H4 (cell line): ENCODE results near the gene DNAH11. TPM values are rescaled to one million over a fixed set of nuclear protein-coding genes. Genes with fewer than 3 reads are reported as not detected.
A peak's percentile ranks its signal among the peaks of the same experiment; 100 is the strongest.
"Not testable (repeated sequence)": the region's sequence is repeated elsewhere in the genome, so short reads cannot be mapped to it uniquely, and the experiment has no call there.

ENCODE experiments used
- DNase-seq: peaks from one replicate; pipeline ENCODE4 v3.0.0-alpha.2; 2015; ENCODE audit warnings: low spot score
- total RNA-seq: library from RNA; depleted of rRNA; stranded (reverse); fragments of >200 nt; shearing (Covaris generic); gene quantifications from 2 replicates; pipeline ENCODE4 v1.2.3, GENCODE V29; 2014

Gene DNAH11
- total RNA-seq, 1 experiment from 2014 or later: 53.6 TPM

DNA sequence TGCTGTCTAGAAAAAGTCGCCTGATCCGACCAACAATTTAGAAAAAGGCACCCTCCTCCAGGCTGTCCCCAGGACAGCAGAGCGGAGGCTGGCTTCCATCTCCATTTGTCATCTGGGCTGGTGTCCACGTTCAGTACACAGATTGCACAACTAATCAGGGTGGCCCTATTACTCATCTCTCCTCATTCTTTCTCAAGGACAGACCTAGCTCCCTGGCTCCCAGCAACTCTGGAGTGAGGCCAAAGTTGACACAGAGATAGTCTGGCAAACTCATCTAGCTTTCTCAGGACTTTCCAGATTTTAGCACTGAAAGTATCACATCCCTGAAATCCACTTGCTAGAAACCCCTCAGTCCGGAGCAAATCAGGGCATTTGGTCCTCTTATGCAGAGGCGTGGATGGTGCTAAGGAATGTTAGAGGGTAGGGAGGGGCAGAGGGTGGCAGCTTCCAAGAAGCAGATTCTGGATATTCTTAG lies 75.1 kb downstream of the DNAH11 start:
- peak; percentile 97 for DNase-seq

- DNase-seq: no peak
Measured at GRCh38 chr7:21618706-21619105, 75.9 kb downstream of the DNAH11 start.

GRCh38 chr7:21620054-21620453 lies 77.2 kb downstream of the DNAH11 start:
- DNase-seq: no peak

GRCh38 chr7:21624320-21624719 lies 81.5 kb downstream of the DNAH11 start:
- DNase-seq: no peak

- DNase-seq: no peak
Measured at GRCh38 chr7:21636694-21637093, 93.9 kb downstream of the DNAH11 start.

GRCh38 chr7:21639206-21639868 lies 96.5 kb downstream of the DNAH11 start:
- no peak for DNase-seq

DNA sequence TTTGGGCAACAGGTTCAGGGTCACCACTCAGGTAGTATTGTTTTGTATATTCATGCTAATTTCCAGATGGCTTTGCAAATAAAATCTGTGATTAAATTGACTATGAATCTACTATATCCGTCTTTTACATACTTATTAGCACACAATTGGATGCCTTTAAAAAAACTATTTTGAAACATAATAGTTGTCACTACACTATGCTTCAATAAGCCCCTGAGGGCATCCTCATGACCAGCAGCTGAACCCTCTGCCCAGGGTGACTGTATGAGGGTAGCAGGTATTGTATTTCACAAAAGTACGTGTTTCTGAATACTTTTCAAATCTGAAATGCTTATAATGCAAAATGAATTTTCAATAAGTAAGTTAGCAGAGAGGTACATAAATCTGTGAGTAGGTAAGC lies 97.3 kb downstream of the DNAH11 start:
- no peak for DNase-seq

DNA sequence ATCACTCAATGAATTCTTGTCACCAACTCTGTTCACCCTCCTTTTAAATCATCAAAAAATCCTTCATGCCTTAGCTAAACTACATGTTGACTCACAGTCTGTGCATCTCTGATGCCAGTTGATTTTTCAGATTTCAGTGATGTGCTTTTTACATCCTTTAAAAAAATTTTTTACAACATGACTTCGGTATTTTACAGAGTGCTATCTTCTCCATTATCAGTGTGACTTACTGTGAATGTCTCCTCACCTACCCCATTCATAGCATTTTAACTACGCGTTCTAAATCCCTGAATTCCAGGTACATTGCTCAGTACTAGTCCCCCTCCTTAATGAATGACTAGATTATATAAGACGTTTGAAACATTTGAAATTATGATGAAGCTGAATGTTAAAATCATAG lies 98.7 kb downstream of the DNAH11 start:
- DNase-seq: no peak

GRCh38 chr7:21642422-21642821 lies 99.6 kb downstream of the DNAH11 start:
- DNase-seq: no peak

DNA sequence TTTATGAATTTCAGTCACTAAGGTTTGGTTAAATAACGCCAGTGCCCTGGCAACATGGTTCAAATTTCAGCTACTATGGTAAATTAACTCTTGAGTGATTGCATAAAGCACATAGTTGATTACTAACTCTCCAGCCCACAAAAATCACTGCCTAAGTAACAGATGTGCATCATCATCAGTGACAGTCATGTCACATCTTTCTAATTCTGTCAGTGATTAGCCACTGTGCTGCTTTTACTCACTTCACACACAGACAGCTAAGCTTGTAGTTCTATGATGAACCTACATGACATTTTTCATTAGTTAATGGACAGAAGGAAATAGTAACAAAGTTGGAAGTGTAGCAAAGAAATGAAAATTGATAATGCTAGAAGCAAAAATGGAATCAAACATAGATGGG lies 108.9 kb downstream of the DNAH11 start:
- DNase-seq: no peak

DNA sequence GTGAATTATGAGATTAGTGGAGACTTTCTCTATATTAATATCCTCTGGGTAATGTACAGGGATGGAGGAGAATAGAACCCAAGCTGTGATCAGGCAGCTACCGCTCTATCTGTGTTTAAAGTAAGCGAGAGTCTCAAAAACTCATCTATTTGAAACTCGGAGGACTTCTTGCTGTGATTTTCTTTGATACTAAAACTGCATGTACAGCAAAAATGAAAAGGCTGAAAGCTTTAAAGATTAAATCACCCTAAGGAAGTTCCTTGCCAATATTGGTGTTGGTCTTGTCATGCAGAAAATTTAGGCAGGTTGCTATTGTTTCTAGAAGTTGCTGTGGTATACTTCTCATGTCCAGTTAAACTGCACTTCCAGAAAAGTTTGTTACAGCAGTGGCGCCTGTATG lies 110.8 kb downstream of the DNAH11 start:
- DNase-seq: no peak

DNA sequence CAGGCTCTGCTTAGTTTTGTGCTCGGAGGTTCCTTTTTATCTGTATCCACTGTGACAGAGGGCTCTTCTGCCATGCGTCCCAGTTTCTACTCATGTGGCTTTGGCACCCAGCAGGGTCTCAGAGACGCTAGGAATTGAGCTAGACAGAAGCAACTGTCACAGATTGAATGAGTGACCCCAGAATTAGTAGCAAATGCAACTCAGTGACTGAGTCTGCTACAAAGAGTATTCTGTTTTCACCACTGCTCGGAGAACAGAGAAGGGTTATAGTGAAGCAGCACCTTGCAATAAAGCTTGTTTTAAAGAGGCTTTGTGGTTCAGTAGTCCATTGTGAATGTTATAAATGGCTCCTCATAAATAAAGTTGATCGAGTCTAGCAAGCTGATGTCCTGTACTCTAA lies 113.2 kb downstream of the DNAH11 start:
- DNase-seq: no peak

DNA sequence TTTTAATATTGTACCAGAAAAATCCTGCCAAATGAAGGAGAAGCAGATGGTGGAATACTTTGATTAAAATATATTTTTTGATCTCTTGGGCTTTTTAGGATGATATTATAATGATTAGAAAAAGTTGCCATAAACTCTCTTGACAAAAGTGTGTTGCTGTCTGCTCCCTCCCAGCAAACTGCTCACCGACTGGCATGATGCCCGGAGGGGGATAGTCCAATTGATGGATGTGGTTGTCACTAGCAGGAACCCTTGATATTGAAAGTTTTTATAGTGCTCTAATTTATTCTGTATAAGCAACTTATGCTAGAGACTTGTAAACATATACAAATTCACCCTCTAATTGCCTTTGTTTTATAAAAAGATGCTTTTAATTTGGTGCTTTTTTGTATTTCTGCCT lies 114.0 kb downstream of the DNAH11 start:
- no peak for DNase-seq

DNA sequence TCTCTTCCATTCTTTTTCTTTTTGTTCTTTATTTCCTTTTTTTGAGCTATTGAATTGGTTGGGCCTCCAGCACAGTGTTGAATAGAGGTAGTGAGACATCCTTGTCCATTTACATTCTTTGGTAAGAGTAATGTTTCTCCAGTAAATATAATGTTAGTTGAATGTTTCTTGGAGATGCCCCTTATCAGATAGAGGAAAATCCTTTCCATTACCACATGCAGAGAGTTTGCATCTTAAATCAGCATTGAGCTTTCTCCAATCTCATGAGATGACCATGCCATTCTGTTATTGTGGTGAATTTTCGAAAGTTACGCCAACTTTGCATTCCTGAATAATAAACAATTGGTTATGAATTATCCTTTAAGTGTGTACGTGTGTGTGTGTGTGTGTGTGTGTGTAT lies 127.7 kb downstream of the DNAH11 start:
- no peak for DNase-seq

DNA sequence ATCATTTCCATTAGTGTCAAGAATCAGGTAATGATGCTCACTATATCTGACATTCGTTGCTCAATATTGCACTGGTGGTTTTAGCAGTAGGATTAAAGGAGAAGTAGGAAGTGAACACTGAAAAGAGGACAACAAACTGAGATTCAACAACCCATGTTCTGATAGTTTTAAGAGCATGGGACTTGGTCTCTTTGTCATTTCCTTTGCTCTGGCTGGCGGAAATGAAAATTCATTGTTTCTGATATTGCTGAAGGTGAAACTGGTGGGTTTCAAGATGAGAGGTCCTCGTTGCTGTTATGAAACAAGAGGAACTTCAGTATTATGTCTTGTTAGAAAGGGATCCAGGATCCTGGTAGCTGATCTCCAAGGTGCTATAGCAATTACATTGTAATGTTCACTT lies 129.0 kb downstream of the DNAH11 start:
- DNase-seq: no peak

DNA sequence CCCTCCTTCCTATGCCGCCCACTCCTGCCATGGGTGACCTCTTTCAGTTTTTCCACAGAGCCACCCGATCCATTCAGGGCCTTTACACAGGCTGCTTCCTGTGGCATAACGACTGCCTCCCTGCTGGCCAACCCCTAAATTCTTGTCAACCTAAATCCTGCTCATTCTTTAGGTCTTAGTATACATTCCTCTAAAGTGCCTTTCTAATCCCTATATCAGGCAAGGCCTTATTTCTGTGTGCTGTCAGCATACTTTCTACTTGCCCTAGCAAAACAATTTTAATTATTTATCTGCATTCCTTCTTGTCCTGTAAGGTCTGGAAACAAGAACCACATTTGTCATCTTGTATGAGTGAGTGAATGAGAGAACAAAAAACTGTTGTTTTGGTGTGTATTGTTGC lies 132.4 kb downstream of the DNAH11 start:
- no peak for DNase-seq

DNA sequence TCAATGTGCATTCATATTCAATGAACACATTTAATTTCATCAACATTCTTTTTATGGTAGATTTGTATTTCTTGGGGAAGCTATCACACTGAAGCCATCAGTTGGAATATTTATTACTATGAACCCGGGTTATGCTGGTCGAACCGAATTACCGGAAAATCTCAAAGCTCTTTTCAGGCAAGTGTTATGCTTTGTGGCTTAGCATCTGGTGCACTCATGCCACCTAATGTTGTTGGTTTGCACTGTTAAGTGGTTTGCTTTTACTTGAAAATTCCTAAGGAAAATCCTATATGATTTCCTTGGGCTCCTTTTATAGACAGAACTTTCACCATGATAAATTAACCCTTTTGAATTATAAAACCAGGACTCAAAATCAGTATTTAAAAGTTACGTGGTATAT lies 147.9 kb downstream of the DNAH11 start:
- no peak for DNase-seq

DNA sequence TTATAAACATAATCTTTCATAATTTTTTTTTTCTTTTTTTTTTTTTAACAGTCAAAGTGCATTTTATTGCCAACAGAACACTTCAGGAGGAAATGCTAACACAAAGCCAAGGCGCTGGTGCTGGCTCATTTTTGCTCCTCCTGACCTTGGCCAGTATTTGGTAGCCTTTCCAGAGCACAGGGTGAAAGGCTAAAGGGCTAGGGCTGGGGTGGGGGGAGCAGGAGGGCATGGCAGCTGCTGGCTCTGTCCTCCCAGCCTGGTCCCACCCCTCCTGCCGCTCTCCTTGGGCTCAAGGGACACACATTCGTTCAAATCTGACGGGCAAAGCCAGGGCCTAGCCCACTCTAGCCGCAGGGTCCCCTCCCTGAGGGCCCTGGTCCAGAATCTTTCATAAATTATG lies 148.3 kb downstream of the DNAH11 start:
- DNase-seq: not testable (repeated sequence)

- DNase-seq: not testable (repeated sequence)
Measured at GRCh38 chr7:21700587-21700986, 157.7 kb downstream of the DNAH11 start.

DNA sequence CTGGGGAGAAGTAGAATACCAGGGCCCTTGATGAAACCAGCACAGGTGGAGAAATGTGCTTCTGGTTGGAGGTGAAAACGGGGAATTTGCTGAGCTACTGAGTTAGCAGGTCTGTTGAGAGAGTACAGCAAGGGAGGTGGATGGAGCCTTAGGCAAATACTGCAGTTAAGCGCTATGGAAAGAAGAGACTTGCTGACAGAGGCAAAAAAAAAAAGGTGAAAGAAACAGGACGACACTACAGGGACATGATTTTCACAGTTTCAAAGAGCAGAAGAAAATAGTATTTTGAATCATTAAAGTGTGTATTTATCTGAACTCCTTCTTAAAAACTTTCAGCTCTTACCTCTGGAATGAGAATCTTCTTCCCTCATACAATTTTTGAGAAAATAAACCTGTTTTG lies 159.5 kb downstream of the DNAH11 start:
- no peak for DNase-seq

DNA sequence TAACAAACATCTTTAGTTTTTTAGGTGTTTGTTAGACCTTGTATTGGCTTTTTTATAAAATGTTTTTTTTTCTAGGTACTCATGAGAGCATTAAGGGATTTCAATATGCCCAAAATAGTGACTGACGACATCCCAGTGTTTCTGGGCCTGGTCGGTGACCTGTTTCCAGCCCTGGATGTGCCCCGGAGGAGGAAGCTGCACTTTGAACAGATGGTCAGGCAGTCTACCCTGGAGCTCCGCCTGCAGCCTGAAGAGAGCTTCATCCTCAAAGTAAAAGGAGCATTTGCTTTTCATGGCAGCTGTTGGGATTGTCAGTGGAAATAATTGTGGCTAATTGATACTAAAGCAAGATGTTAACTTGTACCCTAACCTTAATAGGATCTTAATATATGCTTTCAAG lies 161.5 kb downstream of the DNAH11 start:
- DNase-seq: no peak

- DNase-seq: no peak
Measured at GRCh38 chr7:21706131-21706530, 163.3 kb downstream of the DNAH11 start.

DNA sequence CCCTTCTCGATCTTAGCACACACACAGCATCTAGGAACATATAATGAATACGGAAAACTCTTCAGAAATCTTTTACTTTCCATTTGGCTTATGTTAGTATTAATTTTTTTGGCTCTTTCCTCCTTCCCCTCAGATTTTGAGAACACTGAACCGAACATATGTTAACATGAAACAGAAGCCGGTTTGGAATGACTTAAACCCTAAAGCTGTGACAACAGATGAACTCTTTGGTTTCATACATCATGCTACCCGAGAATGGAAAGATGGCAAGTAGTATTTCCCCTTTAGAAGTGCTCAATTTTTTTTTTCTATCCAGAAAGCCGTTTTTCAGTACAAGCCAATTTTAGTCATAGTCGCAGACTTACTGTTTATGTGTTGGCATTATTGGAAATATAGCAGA lies 164.7 kb downstream of the DNAH11 start:
- no peak for DNase-seq

GRCh38 chr7:21708096-21708495 lies 165.3 kb downstream of the DNAH11 start:
- no peak for DNase-seq
